Keratinocyte (primary cell): ENCODE results near the gene KREMEN2. TPM values are rescaled to one million over a fixed set of nuclear protein-coding genes. Genes with fewer than 3 reads are reported as not detected.
"Not testable (repeated sequence)": the region's sequence is repeated elsewhere in the genome, so short reads cannot be mapped to it uniquely, and the experiment has no call there.

Experiments used
- DNase-seq: peaks from one replicate; pipeline ENCODE4 v3.0.0-alpha.2; 2011; ENCODE audit warnings: low read depth, missing footprints, low spot score
- FAIRE-seq: peaks from 2 replicates; lab custom pipeline; 2011; peaks lifted over from hg19 to GRCh38; lab: Jason Lieb, UNC
- H2AFZ ChIP-seq: 2 replicates; pipeline ENCODE4 v1.6.0; 2012; ENCODE audit warnings: low read length, control low read depth, inconsistent platforms; ENCODE audit not compliant: control insufficient read depth
- H3K27ac ChIP-seq: 2 replicates; pipeline ENCODE4 v1.5.1; 2011; ENCODE audit warnings: low read length; ENCODE audit not compliant: control insufficient read depth, insufficient read depth
- H3K27me3 ChIP-seq: 3 replicates; pipeline ENCODE4 v1.6.0; 2011; ENCODE audit warnings: low read length; ENCODE audit not compliant: control insufficient read depth, insufficient read depth; ENCODE audit errors: extremely low read depth
- H3K36me3 ChIP-seq, 2 experiments: 2 replicates in 1 of 2; 3 replicates in 1 of 2; pipeline ENCODE4 v1.5.1; 2011; ENCODE audit warnings: low read length in 2 of 2, mild to moderate bottlenecking in 1 of 2; ENCODE audit not compliant: control insufficient read depth in 2 of 2, insufficient read depth in 2 of 2; ENCODE audit errors: extremely low read depth in 1 of 2
- H3K4me1 ChIP-seq: 3 replicates; pipeline ENCODE4 v1.5.1; 2011; ENCODE audit warnings: low read length; ENCODE audit not compliant: control insufficient read depth, insufficient read depth; ENCODE audit errors: extremely low read depth
- H3K4me2 ChIP-seq: 3 replicates; pipeline ENCODE4 v1.6.0; 2011; ENCODE audit warnings: low read depth, low read length; ENCODE audit not compliant: control insufficient read depth, insufficient read depth; ENCODE audit errors: extremely low read depth
- H3K4me3 ChIP-seq, 3 experiments: fragments of 200-600 bp in 1 of 3; sonication (generic) in 1 of 3; 2 replicates in 2 of 3; 3 replicates in 1 of 3; pipeline ENCODE4 v1.5.1; 2011 to 2016; ENCODE audit warnings: low read length in 3 of 3, mild to moderate bottlenecking in 3 of 3, control low read depth in 2 of 3, inconsistent platforms in 1 of 3, low read depth in 1 of 3, mixed read lengths in 1 of 3, mixed run types in 1 of 3, moderate library complexity in 1 of 3; ENCODE audit not compliant: control insufficient read depth in 2 of 3, insufficient read depth in 2 of 3; ENCODE audit errors: extremely low read depth in 1 of 3
- H3K79me2 ChIP-seq: 2 replicates; pipeline ENCODE4 v1.6.0; 2012; ENCODE audit warnings: low read length; ENCODE audit not compliant: control insufficient read depth, insufficient read depth
- H3K9ac ChIP-seq: 3 replicates; pipeline ENCODE4 v1.6.0; 2011; ENCODE audit warnings: low read length; ENCODE audit not compliant: control insufficient read depth, insufficient read depth; ENCODE audit errors: extremely low read depth
- H3K9me1 ChIP-seq: 3 replicates; pipeline ENCODE4 v1.6.0; 2011; ENCODE audit warnings: low read length; ENCODE audit not compliant: control insufficient read depth, insufficient read depth; ENCODE audit errors: extremely low read depth
- H3K9me3 ChIP-seq: 2 replicates; pipeline ENCODE4 v1.5.1; 2012; ENCODE audit warnings: low read depth, low read length; ENCODE audit not compliant: control insufficient read depth
- H4K20me1 ChIP-seq: 3 replicates; pipeline ENCODE4 v1.6.0; 2011; ENCODE audit warnings: low read length; ENCODE audit not compliant: control insufficient read depth, insufficient read depth; ENCODE audit errors: extremely low read depth
- CTCF ChIP-seq, 3 experiments: IDR thresholded peaks in 1 of 3; conservative IDR thresholded peaks in 1 of 3; optimal IDR thresholded peaks in 1 of 3; 2 replicates in 2 of 3; 3 replicates in 1 of 3; pipeline versions ENCODE3 to v1.5.1; 2011; ENCODE audit warnings: low read length in 3 of 3, mild to moderate bottlenecking in 3 of 3, moderate library complexity in 2 of 3, control low read depth in 1 of 3, inconsistent platforms in 1 of 3; ENCODE audit not compliant: insufficient read depth in 2 of 3; ENCODE audit errors: extremely low read depth in 1 of 3
- EZH2 ChIP-seq: IDR thresholded peaks from one replicate; pipeline ENCODE4 v1.6.1; 2012; ENCODE audit warnings: inconsistent platforms, mild to moderate bottlenecking, low read length, moderate library complexity
- dilution Hi-C: fragments of 300-500 bp; cut with MboI; formaldehyde crosslinking; loops from one replicate; pipeline ENCODE4 v1.7.0; 2020; ENCODE audit warnings: low sequenced_read_pairs; ENCODE audit not compliant: extremely low pct_ligation_motif_present
- polyA plus RNA-seq, 5 experiments: library from polyadenylated mRNA; depleted of rRNA in 3 of 5; stranded (reverse) in 3 of 5; stranded (forward) in 1 of 5; unstranded in 1 of 5; fragments of >200 nt; gene quantifications; 1 replicate in 1 of 5; 2 replicates in 3 of 5; 3 replicates in 1 of 5; pipeline versions ENCODE4 v1.2.1 to v1.2.3, GENCODE V29; 2011 to 2012; ENCODE audit warnings: missing spikeins in 2 of 5, low read depth in 1 of 5, low replicate concordance in 1 of 5

KREMEN2 gene
- polyA plus RNA-seq, 1 donor (not counting 4 experiments of a cell fraction or from before 2014, with no cell fraction given): 3.3 TPM

- DNase-seq: no peak
- H3K27ac ChIP-seq: no peak overlapping the region
- H3K79me2 ChIP-seq: no peaks in the 10 kb centered on the region
- no peak overlapping the region for H3K4me3 ChIP-seq
- H3K4me2 ChIP-seq: no peak overlapping the region
- no peaks in the 10 kb centered on the region for H3K9me3 ChIP-seq
- TF ChIP-seq CTCF (optimal IDR thresholded peaks at IDR 0.05 in 1 of 3, IDR thresholded peaks at IDR 0.05 in 1 of 3, conservative IDR thresholded peaks at IDR 0.05 in 1 of 3; ENCODE audit: extremely low read depth in 1 of 3, insufficient read depth in 2 of 3, low read length in 3 of 3) (no peak), EZH2 (no peak)
- H3K9ac ChIP-seq: no peak overlapping the region
- dilution Hi-C loops: no loop called here
- no peak for FAIRE-seq
- H4K20me1 ChIP-seq: no peaks in the 10 kb centered on the region
- peaks cover 20 to 33% of the 10 kb centered on the region in 2 experiments for H3K36me3 ChIP-seq
- no peaks in the 10 kb centered on the region for H3K4me1 ChIP-seq
- H3K9me1 ChIP-seq: no peaks in the 10 kb centered on the region
- H2AFZ ChIP-seq: no peak overlapping the region
- H3K27me3 ChIP-seq: no peaks in the 10 kb centered on the region
Observed at GRCh38 chr16:2939968-2940367, 24.1 kb upstream of the KREMEN2 start.

- Histone ChIP-seq H3K27me3 (no peaks in the 10 kb centered on the region), H3K9me1 (no peaks in the 10 kb centered on the region), H3K9me3 (no peaks in the 10 kb centered on the region), H3K79me2 (no peaks in the 10 kb centered on the region), H3K4me3 (no peak overlapping the region), H2AFZ (no peak overlapping the region), H3K9ac (no peak overlapping the region), H3K27ac (no peak overlapping the region), H3K4me1 (no peaks in the 10 kb centered on the region), H3K36me3 (peaks cover 15 to 24% of the 10 kb centered on the region in 2 experiments), H3K4me2 (no peak overlapping the region), H4K20me1 (no peaks in the 10 kb centered on the region)
- dilution Hi-C loops: no loop called here
- FAIRE-seq: no peak
- DNase-seq: no peak
- TF ChIP-seq EZH2 (no peak), CTCF (optimal IDR thresholded peaks at IDR 0.05 in 1 of 3, IDR thresholded peaks at IDR 0.05 in 1 of 3, conservative IDR thresholded peaks at IDR 0.05 in 1 of 3; ENCODE audit: extremely low read depth in 1 of 3, insufficient read depth in 2 of 3, low read length in 3 of 3) (no peak)
Observed at GRCh38 chr16:2942045-2942444, 22.0 kb upstream of the KREMEN2 start.

GRCh38 chr16:2943716-2944115 lies 20.4 kb upstream of the KREMEN2 start:
- dilution Hi-C loops, H3K9me3 ChIP-seq, H3K9ac ChIP-seq, H3K9me1 ChIP-seq, H3K4me1 ChIP-seq, FAIRE-seq, H3K4me2 ChIP-seq, DNase-seq, H4K20me1 ChIP-seq, H3K27ac ChIP-seq, H3K27me3 ChIP-seq, H3K79me2 ChIP-seq, H2AFZ ChIP-seq, H3K4me3 ChIP-seq: not testable (repeated sequence)
- H3K36me3 ChIP-seq: peaks cover 8 to 18% of the 10 kb centered on the region in 2 experiments
